OCI-LY1 (cell line): ENCODE measurements around the gene ZMIZ1.

Experiments used
- H2AFZ ChIP-seq: fragments of 200-600 bp; sonication (generic), shearing (Covaris generic); 2 replicates; pipeline ENCODE4 v1.6.0; 2014; ENCODE audit warnings: antibody characterized with exemption, mild to moderate bottlenecking, low read length
- H3F3A ChIP-seq: fragments of 200-600 bp; sonication (generic), shearing (Covaris generic); 2 replicates; pipeline ENCODE4 v1.6.0; 2014; ENCODE audit warnings: mild to moderate bottlenecking, antibody characterized with exemption, low read length, moderate library complexity; ENCODE audit not compliant: insufficient read depth
- H3K27ac ChIP-seq: fragments of 200-600 bp; sonication (generic); 2 replicates; pipeline ENCODE4 v1.5.1; 2014; ENCODE audit warnings: low read length, mixed run types, mild to moderate bottlenecking, low read depth; ENCODE audit not compliant: poor library complexity, severe bottlenecking
- H3K27me3 ChIP-seq: fragments of 200-600 bp; sonication (generic); 2 replicates; pipeline ENCODE4 v1.6.0; 2014; ENCODE audit warnings: antibody characterized with exemption, mild to moderate bottlenecking, low read length, moderate library complexity; ENCODE audit not compliant: insufficient read depth
- H3K36me3 ChIP-seq: fragments of 200-600 bp; sonication (generic); 2 replicates; pipeline ENCODE4 v1.6.1; 2014; ENCODE audit warnings: mild to moderate bottlenecking, antibody characterized with exemption, low read length, moderate library complexity, mixed read lengths; ENCODE audit not compliant: insufficient read depth
- H3K4me1 ChIP-seq: fragments of 200-600 bp; sonication (generic); 2 replicates; pipeline ENCODE4 v1.5.1; 2014; ENCODE audit warnings: mild to moderate bottlenecking, low read length, moderate library complexity; ENCODE audit not compliant: insufficient read depth, severe bottlenecking
- H3K4me2 ChIP-seq: fragments of 200-600 bp; sonication (generic), shearing (Covaris generic); 2 replicates; pipeline ENCODE4 v1.6.1; 2014; ENCODE audit warnings: low read length
- H3K4me3 ChIP-seq: fragments of 200-600 bp; sonication (generic); 2 replicates; pipeline ENCODE4 v1.5.1; 2014; ENCODE audit warnings: low read length, low read depth, mild to moderate bottlenecking, mixed read lengths; ENCODE audit not compliant: poor library complexity, severe bottlenecking
- H3K79me2 ChIP-seq: fragments of 200-600 bp; shearing (Covaris generic); 2 replicates; pipeline ENCODE4 v1.6.1; 2016; ENCODE audit warnings: mixed run types, low read length, mixed read lengths; ENCODE audit not compliant: insufficient read depth
- H3K9ac ChIP-seq: fragments of 200-600 bp; sonication (generic), shearing (Covaris generic); 2 replicates; pipeline ENCODE4 v1.6.1; 2014; ENCODE audit warnings: mild to moderate bottlenecking, low read length, mixed read lengths
- H3K9me2 ChIP-seq: fragments of 200-600 bp; sonication (generic), shearing (Covaris generic); 2 replicates; pipeline ENCODE4 v1.6.1; 2014; ENCODE audit warnings: low read depth, mild to moderate bottlenecking, low read length, mixed read lengths
- H3K9me3 ChIP-seq: fragments of 200-600 bp; shearing (Covaris generic); 2 replicates; pipeline ENCODE4 v1.6.1; 2014; ENCODE audit warnings: low read length, mixed read lengths
- H4K20me1 ChIP-seq: fragments of 200-600 bp; sonication (generic), shearing (Covaris generic); 2 replicates; pipeline ENCODE4 v1.6.0; 2016; ENCODE audit warnings: mild to moderate bottlenecking, low read length; ENCODE audit not compliant: insufficient read depth
- CTCF ChIP-seq: fragments of 200-600 bp; sonication (generic), shearing (Covaris generic); IDR thresholded peaks from 2 replicates; pipeline ENCODE4 v1.5.1; 2017; ENCODE audit warnings: mild to moderate bottlenecking, antibody characterized with exemption, low read length, moderate library complexity, mixed read lengths
- EZH2 ChIP-seq: fragments of 200-600 bp; sonication (generic), shearing (Covaris generic); IDR thresholded peaks from 2 replicates; pipeline ENCODE4 v1.8.0; 2017; ENCODE audit warnings: borderline replicate concordance, mixed run types, mild to moderate bottlenecking, antibody characterized with exemption, low read length, moderate library complexity, mixed read lengths

ZMIZ1 gene

GRCh38 chr10:79046326-79046725 lies 22.4 kb upstream of the ZMIZ1 start:
- no peak overlapping the region for H3K4me2 ChIP-seq
- H3K27ac ChIP-seq: no peak overlapping the region
- H3K9ac ChIP-seq: no peak overlapping the region
- H3K79me2 ChIP-seq: no peaks in the 10 kb centered on the region
- no peaks in the 10 kb centered on the region for H3K36me3 ChIP-seq
- no peaks in the 10 kb centered on the region for H3F3A ChIP-seq
- H2AFZ ChIP-seq: no peak overlapping the region
- no peaks in the 10 kb centered on the region for H4K20me1 ChIP-seq
- H3K4me1 ChIP-seq: no peaks in the 10 kb centered on the region
- no peak overlapping the region for H3K4me3 ChIP-seq
- H3K27me3 ChIP-seq: no peaks in the 10 kb centered on the region; the same call in 1 of the 2 replicates
- no peaks in the 10 kb centered on the region for H3K9me2 ChIP-seq
- no peak for TF ChIP-seq CTCF
- TF ChIP-seq EZH2: no peak
- no peaks in the 10 kb centered on the region for H3K9me3 ChIP-seq

- Histone ChIP-seq H2AFZ (no peak overlapping the region), H3K9me3 (no peaks in the 10 kb centered on the region), H3K9ac (no peak overlapping the region), H3K27me3 (no peaks in the 10 kb centered on the region; the same call in 1 of the 2 replicates), H4K20me1 (no peaks in the 10 kb centered on the region), H3F3A (no peaks in the 10 kb centered on the region), H3K4me2 (no peak overlapping the region), H3K79me2 (no peaks in the 10 kb centered on the region), H3K36me3 (no peaks in the 10 kb centered on the region), H3K27ac (no peak overlapping the region), H3K4me1 (no peaks in the 10 kb centered on the region), H3K4me3 (no peak overlapping the region), H3K9me2 (no peaks in the 10 kb centered on the region)
- TF ChIP-seq EZH2: no peak
Measured at GRCh38 chr10:79046741-79047583, 21.8 kb upstream of the ZMIZ1 start.

GRCh38 chr10:79047584-79047874 lies 21.2 kb upstream of the ZMIZ1 start:
- H3K27ac ChIP-seq: no peak overlapping the region
- no peak overlapping the region for H3K4me2 ChIP-seq
- TF ChIP-seq EZH2: no peak
- TF ChIP-seq CTCF: no peak
- no peaks in the 10 kb centered on the region for H3K79me2 ChIP-seq
- no peaks in the 10 kb centered on the region for H4K20me1 ChIP-seq
- no peak overlapping the region for H3K4me3 ChIP-seq
- H3K9ac ChIP-seq: no peak overlapping the region
- no peaks in the 10 kb centered on the region for H3K4me1 ChIP-seq
- H3K9me3 ChIP-seq: no peaks in the 10 kb centered on the region
- no peak overlapping the region for H2AFZ ChIP-seq
- H3K27me3 ChIP-seq: no peaks in the 10 kb centered on the region; the same call in 1 of the 2 replicates
- no peaks in the 10 kb centered on the region for H3K9me2 ChIP-seq
- no peaks in the 10 kb centered on the region for H3K36me3 ChIP-seq
- H3F3A ChIP-seq: no peaks in the 10 kb centered on the region
